ENCODE results near the gene SUN1.
A peak's percentile ranks its signal among the peaks of the same experiment; 100 is the strongest.

The SUN1 gene

GRCh38 chr7:874031-874749, 41.9 kb downstream of the SUN1 start:
- Histone ChIP-seq H3K27me3 (replicated peaks; ENCODE audit: control insufficient read depth, insufficient read depth, low read length) (no peaks in the 10 kb centered on the region), H3K4me3 (replicated peaks; ENCODE audit: low read depth, low read length) (no peak overlapping the region), H3K36me3 (ENCODE audit: control insufficient read depth, insufficient read depth, low read length) (peaks cover 9% of the 10 kb centered on the region)
- no peak for DNase-seq (ENCODE audit: extremely low read depth, insufficient read length)
- TF ChIP-seq CTCF (IDR thresholded peaks at IDR 0.05; ENCODE audit: insufficient read depth, low read length, poor library complexity, severe bottlenecking) = no peak

GRCh38 chr7:875051-875450, 42.8 kb downstream of the SUN1 start:
- no peaks in the 10 kb centered on the region for H3K27me3 ChIP-seq (replicated peaks; ENCODE audit: control insufficient read depth, insufficient read depth, low read length)
- peaks cover 6% of the 10 kb centered on the region for H3K36me3 ChIP-seq (ENCODE audit: control insufficient read depth, insufficient read depth, low read length)
- no peak for TF ChIP-seq CTCF (IDR thresholded peaks at IDR 0.05; ENCODE audit: insufficient read depth, low read length, poor library complexity, severe bottlenecking)
- no peak overlapping the region for H3K4me3 ChIP-seq (replicated peaks; ENCODE audit: low read depth, low read length)
- DNase-seq (ENCODE audit: extremely low read depth, insufficient read length) = no peak

- H3K4me3 ChIP-seq (replicated peaks; ENCODE audit: low read depth, low read length) = peak overlapping the region; percentile 38
- peaks cover 8% of the 10 kb centered on the region for H3K36me3 ChIP-seq (ENCODE audit: control insufficient read depth, insufficient read depth, low read length)
- no peaks in the 10 kb centered on the region for H3K27me3 ChIP-seq (replicated peaks; ENCODE audit: control insufficient read depth, insufficient read depth, low read length)
- no peak for DNase-seq (ENCODE audit: extremely low read depth, insufficient read length)
- TF ChIP-seq CTCF (IDR thresholded peaks at IDR 0.05; ENCODE audit: insufficient read depth, low read length, poor library complexity, severe bottlenecking) = no peak
Observed at GRCh38 chr7:875476-876076, 43.3 kb downstream of the SUN1 start.

GRCh38 chr7:876077-876971, 44.0 kb downstream of the SUN1 start, which contains the start of gene GET4:
Gene GET4 (plus strand): TSS chr7:876554. CDS start chr7:876646, 92 bp downstream.
- Histone ChIP-seq H3K36me3 (ENCODE audit: control insufficient read depth, insufficient read depth, low read length) (peaks cover 9% of the 10 kb centered on the region), H3K27me3 (replicated peaks; ENCODE audit: control insufficient read depth, insufficient read depth, low read length) (no peaks in the 10 kb centered on the region), H3K4me3 (replicated peaks; ENCODE audit: low read depth, low read length) (peak within 1 kb of the TSS; percentile 77)
- TF ChIP-seq CTCF (IDR thresholded peaks at IDR 0.05; ENCODE audit: insufficient read depth, low read length, poor library complexity, severe bottlenecking) = peak; percentile 15
- DNase-seq (ENCODE audit: extremely low read depth, insufficient read length) = peak; percentile 98

- DNase-seq (ENCODE audit: extremely low read depth, insufficient read length) = no peak
- Histone ChIP-seq H3K36me3 (ENCODE audit: control insufficient read depth, insufficient read depth, low read length) (peaks cover 10% of the 10 kb centered on the region), H3K4me3 (replicated peaks; ENCODE audit: low read depth, low read length) (peak overlapping the region; percentile 77)
Observed at GRCh38 chr7:876972-877311, 44.7 kb downstream of the SUN1 start.

More at GRCh38 chr7:876972-877311, 44.7 kb downstream of the SUN1 start:
- H3K27me3 ChIP-seq (replicated peaks; ENCODE audit: control insufficient read depth, insufficient read depth, low read length) = no peaks in the 10 kb centered on the region
- TF ChIP-seq CTCF (IDR thresholded peaks at IDR 0.05; ENCODE audit: insufficient read depth, low read length, poor library complexity, severe bottlenecking) = no peak
